Transverse colon (tissue), 4 donors: Measurements from ENCODE around the gene CAMSAP3. TPM values are rescaled to one million over a fixed set of nuclear protein-coding genes. Genes with fewer than 3 reads are reported as not detected.

Source experiments
- DNase-seq: peaks from one replicate; pipeline ENCODE4 v3.0.0-alpha.2; 2019
- H3K27ac ChIP-seq, 4 donors: fragments of 200-600 bp; sonication (generic); 2 replicates each; pipeline ENCODE4 v1.5.1; 2016 to 2018; ENCODE audit warnings: inconsistent platforms in 4 of 4
- H3K27me3 ChIP-seq: fragments of 200-600 bp; sonication (generic); 2 replicates; pipeline ENCODE4 v1.5.1; 2017; ENCODE audit warnings: inconsistent platforms
- H3K36me3 ChIP-seq, 4 donors: fragments of 200-600 bp; sonication (generic); 2 replicates each; pipeline ENCODE4 v1.5.1; 2017 to 2019; ENCODE audit warnings: inconsistent platforms in 4 of 4
- H3K4me1 ChIP-seq, 4 donors: fragments of 200-600 bp; sonication (generic); 2 replicates each; pipeline ENCODE4 v1.5.1; 2017 to 2020; ENCODE audit warnings: inconsistent platforms in 4 of 4
- H3K4me3 ChIP-seq, 4 donors: fragments of 200-600 bp; sonication (generic); 1 replicate in 1 of 4; 2 replicates in 3 of 4; pipeline versions ENCODE4 v1.5.1 to v1.6.1; 2017 to 2019; ENCODE audit warnings: inconsistent platforms in 4 of 4
- H3K9me3 ChIP-seq, 2 donors: fragments of 200-600 bp; sonication (generic); 2 replicates each; pipeline ENCODE4 v1.5.1; 2017 to 2019; ENCODE audit warnings: inconsistent platforms in 2 of 2
- CTCF ChIP-seq, 5 experiments: fragments of 200-600 bp in 3 of 5; fragments of 450-650 bp in 2 of 5; sonication (generic) in 3 of 5; IDR thresholded peaks; 1 replicate in 2 of 5; 2 replicates in 3 of 5; pipeline ENCODE4 v1.5.1; 2016 to 2017; ENCODE audit warnings: antibody characterized with exemption in 5 of 5, inconsistent platforms in 3 of 5, mild to moderate bottlenecking in 2 of 5, moderate library complexity in 1 of 5
- EP300 ChIP-seq: sonication (generic); formaldehyde crosslinking; IDR thresholded peaks from one replicate; pipeline ENCODE4 v1.6.1; 2017; ENCODE audit warnings: antibody characterized with exemption, low read depth
- POLR2A ChIP-seq: fragments of 450-650 bp; IDR thresholded peaks from one replicate; pipeline ENCODE4 v1.6.1; 2016; ENCODE audit warnings: antibody characterized with exemption, mild to moderate bottlenecking, moderate library complexity
- POLR2AphosphoS5 ChIP-seq, 3 donors: sonication (generic); formaldehyde crosslinking; IDR thresholded peaks; one replicate each; pipeline ENCODE4 v1.6.1; 2016; ENCODE audit warnings: antibody characterized with exemption in 3 of 3
- WGBS, 2 donors: methylation state at CpG; one replicate each; pipeline ENCODE4 v1.1.5; 2018; ENCODE audit warnings: low coverage in 1 of 2; 5-methylcytosine and 5-hydroxymethylcytosine counted together
- in situ Hi-C, 4 donors: fragments of 200-750 bp; cut with MboI; loops; one replicate each; pipeline versions ENCODE4 v1.15.0 to v1.15.1; 2017; ENCODE audit warnings: low sequenced_read_pairs in 3 of 4, low pct_ligation_motif_present in 1 of 4, low pct_unique_long_range_greater_than_20kb in 1 of 4
- intact Hi-C: fragments of 100-400 bp; cut with DNase I; formaldehyde crosslinking; loops from one replicate; pipeline ENCODE4 v1.15.1; 2023; ENCODE audit warnings: low total_unique reads
- total RNA-seq, 4 donors: library from RNA; depleted of rRNA; stranded (reverse); fragments of >200 nt; gene quantifications; one replicate each; pipeline ENCODE4 v1.1.0, GENCODE V29; 2016

The CAMSAP3 gene
- total RNA-seq, 4 donors from 2014 or later = 36.2 to 114 (median 61.6) TPM

GRCh38 chr19:7559102-7559501 lies 36.6 kb upstream of the CAMSAP3 start:
- H3K4me1 ChIP-seq = no peaks in the 10 kb centered on the region
- DNase-seq = no peak
- H3K27ac ChIP-seq = no peak overlapping the region
- peaks cover 0 to 36% (median 7%) of the 10 kb centered on the region in 4 donors for H3K36me3 ChIP-seq
- intact Hi-C loops = no loop called here
- WGBS, 2 donors = 50 to 70% methylated on average over 2 to 4 of the region's 4 CpGs
- H3K4me3 ChIP-seq = no peak overlapping the region
- in situ Hi-C loops = loop anchor here in 3 of 4 donors (25.0 kb wide), 2 partner anchors 197 to 253 kb away; no protein-coding TSS in a partner anchor
- no peaks in the 10 kb centered on the region for H3K27me3 ChIP-seq
- TF ChIP-seq CTCF (IDR thresholded peaks at IDR 0.05) (no peak), POLR2AphosphoS5 (IDR thresholded peaks at IDR 0.05) (no peak), EP300 (no peak), POLR2A (no peak)
- H3K9me3 ChIP-seq = no peaks in the 10 kb centered on the region

GRCh38 chr19:7560255-7560654 lies 35.4 kb upstream of the CAMSAP3 start:
- in situ Hi-C loops = loop anchor here in 3 of 4 donors (10.0 to 25.0 kb wide), 4 partner anchors 125 to 252 kb away; partner anchors contain the start of gene TRAPPC5 (in 1 of the 3)
- Histone ChIP-seq H3K27me3 (no peaks in the 10 kb centered on the region), H3K9me3 (no peaks in the 10 kb centered on the region), H3K4me3 (no peak overlapping the region), H3K4me1 (no peaks in the 10 kb centered on the region), H3K27ac (no peak overlapping the region), H3K36me3 (peaks cover 0 to 32% (median 7%) of the 10 kb centered on the region in 4 donors)
- intact Hi-C loops = no loop called here
- no peak for TF ChIP-seq CTCF (IDR thresholded peaks at IDR 0.05)
- TF ChIP-seq POLR2AphosphoS5 (IDR thresholded peaks at IDR 0.05) = no peak
- no peak for TF ChIP-seq EP300
- TF ChIP-seq POLR2A = no peak
- 92% methylated on average over 2 of the region's 2 CpGs; no CpG with 5 or more reads in 1 of the 2 donors for WGBS, 2 donors
- no peak for DNase-seq

GRCh38 chr19:7561325-7561724 lies 34.3 kb upstream of the CAMSAP3 start:
- WGBS, 2 donors = 96% methylated on average over 16 of the region's 17 CpGs; no CpG with 5 or more reads in 1 of the 2 donors
- H3K9me3 ChIP-seq = no peaks in the 10 kb centered on the region
- intact Hi-C loops (no loop called here), in situ Hi-C loops (loop anchor here in 3 of 4 donors (10.0 to 25.0 kb wide), 4 partner anchors 123 to 251 kb away; partner anchors contain the start of gene TRAPPC5 (in 1 of the 3))
- H3K27ac ChIP-seq = no peak overlapping the region
- no peak overlapping the region for H3K4me3 ChIP-seq
- H3K36me3 ChIP-seq = peaks cover 0 to 29% (median 7%) of the 10 kb centered on the region in 4 donors
- H3K4me1 ChIP-seq = no peaks in the 10 kb centered on the region
- no peak for DNase-seq
- no peaks in the 10 kb centered on the region for H3K27me3 ChIP-seq
- TF ChIP-seq CTCF (IDR thresholded peaks at IDR 0.05) (no peak), POLR2AphosphoS5 (IDR thresholded peaks at IDR 0.05) (no peak), EP300 (no peak), POLR2A (no peak)

GRCh38 chr19:7562646-7563393 lies 32.8 kb upstream of the CAMSAP3 start:
- intact Hi-C loops (no loop called here), in situ Hi-C loops (loop anchor here in 3 of 4 donors (10.0 to 25.0 kb wide), 4 partner anchors 122 to 249 kb away; partner anchors contain the start of gene TRAPPC5 (in 1 of the 3))
- no peaks in the 10 kb centered on the region for H3K27me3 ChIP-seq
- no peaks in the 10 kb centered on the region for H3K9me3 ChIP-seq
- DNase-seq = no peak
- H3K4me3 ChIP-seq = no peak overlapping the region
- H3K36me3 ChIP-seq = peaks cover 0 to 18% (median 4%) of the 10 kb centered on the region in 4 donors
- H3K4me1 ChIP-seq = no peaks in the 10 kb centered on the region
- H3K27ac ChIP-seq = no peak overlapping the region
- 63 to 72% methylated on average over 6 to 16 of the region's 16 CpGs for WGBS, 2 donors
- TF ChIP-seq POLR2A = no peak
- TF ChIP-seq EP300 = no peak
- TF ChIP-seq POLR2AphosphoS5 (IDR thresholded peaks at IDR 0.05) = no peak
- no peak for TF ChIP-seq CTCF (IDR thresholded peaks at IDR 0.05)
